Peyer's patch (tissue), 4 donors: Measurements from ENCODE around the gene TMEM132D.

Experiments
- POLR2A ChIP-seq, 2 donors: fragments of 450-650 bp; IDR thresholded peaks; one replicate each; pipeline ENCODE4 v1.5.1; 2017; ENCODE audit warnings: antibody characterized with exemption in 2 of 2, mild to moderate bottlenecking in 2 of 2, moderate library complexity in 2 of 2
- TF ChIP-seq, protein P1 (sequence below), 6 experiments: fragments of 450-650 bp in 4 of 6; fragments of 200-600 bp in 2 of 6; sonication (generic) in 1 of 6; IDR thresholded peaks; one replicate each; pipeline ENCODE4 v1.5.1; 2017 to 2019; ENCODE audit warnings: antibody characterized with exemption in 6 of 6, mild to moderate bottlenecking in 3 of 6, moderate library complexity in 1 of 6

DNA sequence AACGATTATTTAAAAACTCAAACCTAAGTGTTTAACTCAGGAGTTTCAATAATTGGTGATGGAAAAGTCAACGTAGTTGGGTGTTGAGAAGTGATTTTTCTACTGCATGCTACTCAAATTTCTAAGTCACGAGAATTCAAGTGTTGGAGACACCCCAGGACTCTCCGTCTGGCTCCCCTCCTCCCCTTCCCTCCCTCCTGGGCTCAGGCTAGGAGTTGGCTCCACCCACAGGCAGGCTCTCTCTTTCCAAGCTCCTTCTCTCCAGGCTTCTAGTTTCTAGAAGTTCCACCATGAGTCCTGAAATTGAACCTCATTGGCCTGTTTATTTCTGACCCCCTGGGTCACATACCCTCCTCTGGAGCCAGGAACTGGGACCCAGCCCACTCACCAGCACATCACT is 73.0 kb downstream of the TMEM132D start:
- TF ChIP-seq, protein P1, sequence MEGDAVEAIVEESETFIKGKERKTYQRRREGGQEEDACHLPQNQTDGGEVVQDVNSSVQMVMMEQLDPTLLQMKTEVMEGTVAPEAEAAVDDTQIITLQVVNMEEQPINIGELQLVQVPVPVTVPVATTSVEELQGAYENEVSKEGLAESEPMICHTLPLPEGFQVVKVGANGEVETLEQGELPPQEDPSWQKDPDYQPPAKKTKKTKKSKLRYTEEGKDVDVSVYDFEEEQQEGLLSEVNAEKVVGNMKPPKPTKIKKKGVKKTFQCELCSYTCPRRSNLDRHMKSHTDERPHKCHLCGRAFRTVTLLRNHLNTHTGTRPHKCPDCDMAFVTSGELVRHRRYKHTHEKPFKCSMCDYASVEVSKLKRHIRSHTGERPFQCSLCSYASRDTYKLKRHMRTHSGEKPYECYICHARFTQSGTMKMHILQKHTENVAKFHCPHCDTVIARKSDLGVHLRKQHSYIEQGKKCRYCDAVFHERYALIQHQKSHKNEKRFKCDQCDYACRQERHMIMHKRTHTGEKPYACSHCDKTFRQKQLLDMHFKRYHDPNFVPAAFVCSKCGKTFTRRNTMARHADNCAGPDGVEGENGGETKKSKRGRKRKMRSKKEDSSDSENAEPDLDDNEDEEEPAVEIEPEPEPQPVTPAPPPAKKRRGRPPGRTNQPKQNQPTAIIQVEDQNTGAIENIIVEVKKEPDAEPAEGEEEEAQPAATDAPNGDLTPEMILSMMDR (IDR thresholded peaks at IDR 0.05) = no peak
- no peak for TF ChIP-seq POLR2A (IDR thresholded peaks at IDR 0.05)
